NT2/D1 (cell line): ENCODE data around the gene STIM2.

Source experiments
- DNase-seq: peaks from one replicate; pipeline ENCODE4 v3.0.0-alpha.2; 2011; ENCODE audit warnings: low read depth, low spot score
- H3K27me3 ChIP-seq: 2 replicates; pipeline ENCODE4 v1.6.0; 2011; ENCODE audit warnings: mild to moderate bottlenecking; ENCODE audit not compliant: insufficient read length, insufficient read depth
- H3K36me3 ChIP-seq: 2 replicates; pipeline ENCODE4 v1.6.1; 2011; ENCODE audit warnings: mild to moderate bottlenecking, low read length, mixed read lengths; ENCODE audit not compliant: insufficient read depth, insufficient read length
- H3K4me1 ChIP-seq: 2 replicates; pipeline ENCODE4 v1.5.1; 2011; ENCODE audit not compliant: insufficient read depth, insufficient read length
- H3K4me3 ChIP-seq: 2 replicates; pipeline ENCODE4 v1.5.1; 2011; ENCODE audit warnings: low read depth; ENCODE audit not compliant: insufficient read length
- H3K9ac ChIP-seq: 2 replicates; pipeline ENCODE4 v1.6.0; 2011; ENCODE audit warnings: low read depth; ENCODE audit not compliant: insufficient read length
- H3K9me3 ChIP-seq: 2 replicates; pipeline ENCODE4 v1.5.1; 2011; ENCODE audit warnings: mild to moderate bottlenecking, low read length; ENCODE audit not compliant: insufficient read depth
- SUZ12 ChIP-seq: IDR thresholded peaks from 2 replicates; pipeline ENCODE4 v1.6.1; 2011; ENCODE audit not compliant: insufficient read length, insufficient read depth; ENCODE audit errors: extremely low read depth
- YY1 ChIP-seq: IDR thresholded peaks from 2 replicates; pipeline ENCODE4 v1.6.1; 2011; ENCODE audit not compliant: insufficient read length, insufficient read depth
- ZNF274 ChIP-seq: IDR thresholded peaks from 2 replicates; pipeline ENCODE4 v1.6.1; 2011; ENCODE audit warnings: mild to moderate bottlenecking, low read depth, low read length

STIM2 gene

DNA sequence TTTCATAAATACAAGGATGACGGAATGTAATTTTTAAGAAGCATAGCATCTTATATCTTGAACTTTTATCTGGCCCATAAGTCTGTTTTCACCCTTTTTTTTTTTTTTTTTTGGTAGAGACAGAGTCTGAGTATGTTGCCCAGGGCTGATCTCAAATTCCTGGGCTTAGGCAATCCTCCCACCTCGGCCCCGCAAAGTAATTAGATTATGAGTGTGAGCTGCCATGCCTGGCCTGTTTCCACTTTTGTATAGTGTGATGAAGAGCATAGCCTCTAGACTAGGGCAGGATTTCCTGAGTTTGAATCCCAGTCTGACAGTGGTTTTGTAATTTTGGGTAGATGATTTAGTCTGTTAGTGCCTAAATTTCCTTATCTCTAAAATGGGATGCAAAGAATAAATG is 11.0 kb downstream of the STIM2 start:
- TF ChIP-seq ZNF274, result no peak
- no peaks in the 10 kb centered on the region for H3K4me1 ChIP-seq
- H3K9me3 ChIP-seq, result no peaks in the 10 kb centered on the region
- no peak overlapping the region for H3K9ac ChIP-seq
- H3K27me3 ChIP-seq, result no peaks in the 10 kb centered on the region
- H3K36me3 ChIP-seq, result no peaks in the 10 kb centered on the region
- DNase-seq, result no peak
- no peak overlapping the region for H3K4me3 ChIP-seq

- Histone ChIP-seq H3K4me1 (no peaks in the 10 kb centered on the region), H3K9me3 (no peaks in the 10 kb centered on the region), H3K27me3 (no peaks in the 10 kb centered on the region), H3K9ac (no peak overlapping the region), H3K4me3 (no peak overlapping the region), H3K36me3 (no peaks in the 10 kb centered on the region)
- TF ChIP-seq YY1 (no peak), SUZ12 (no peak), ZNF274 (no peak)
- no peak for DNase-seq
Measured at GRCh38 chr4:26873391-26874026, 12.9 kb downstream of the STIM2 start.

- no peak for TF ChIP-seq SUZ12
- TF ChIP-seq YY1, result no peak
- no peak for TF ChIP-seq ZNF274
- Histone ChIP-seq H3K9me3 (no peaks in the 10 kb centered on the region), H3K4me1 (no peaks in the 10 kb centered on the region), H3K4me3 (no peak overlapping the region), H3K9ac (no peak overlapping the region), H3K36me3 (no peaks in the 10 kb centered on the region), H3K27me3 (no peaks in the 10 kb centered on the region)
- no peak for DNase-seq
Measured at GRCh38 chr4:26874110-26874509, 13.5 kb downstream of the STIM2 start.

DNA sequence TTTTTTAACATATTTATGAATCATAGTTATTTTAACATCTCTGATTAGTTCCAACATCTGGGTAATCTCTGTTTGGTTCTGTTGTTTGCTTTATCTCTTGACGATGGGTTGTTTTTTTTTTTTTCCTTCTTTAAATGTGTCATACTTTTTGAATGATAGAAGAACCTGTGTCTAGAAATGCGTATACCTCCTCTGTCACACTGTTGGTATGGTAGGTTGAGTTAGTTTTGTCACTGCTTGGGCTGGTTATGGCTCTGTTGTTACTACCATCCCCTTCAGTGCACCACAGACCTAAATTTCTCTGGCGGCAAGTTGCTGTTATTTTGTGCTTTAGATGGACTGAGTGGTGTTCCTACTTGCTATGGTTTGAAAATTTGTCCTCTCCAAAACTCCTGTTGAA is 16.8 kb downstream of the STIM2 start:
- no peak overlapping the region for H3K9ac ChIP-seq
- H3K4me1 ChIP-seq, result no peaks in the 10 kb centered on the region
- H3K27me3 ChIP-seq, result no peaks in the 10 kb centered on the region
- H3K4me3 ChIP-seq, result no peak overlapping the region
- H3K36me3 ChIP-seq, result no peaks in the 10 kb centered on the region
- DNase-seq, result no peak
- H3K9me3 ChIP-seq, result no peaks in the 10 kb centered on the region
- TF ChIP-seq YY1, result no peak
- no peak for TF ChIP-seq SUZ12
- TF ChIP-seq ZNF274, result no peak

DNA sequence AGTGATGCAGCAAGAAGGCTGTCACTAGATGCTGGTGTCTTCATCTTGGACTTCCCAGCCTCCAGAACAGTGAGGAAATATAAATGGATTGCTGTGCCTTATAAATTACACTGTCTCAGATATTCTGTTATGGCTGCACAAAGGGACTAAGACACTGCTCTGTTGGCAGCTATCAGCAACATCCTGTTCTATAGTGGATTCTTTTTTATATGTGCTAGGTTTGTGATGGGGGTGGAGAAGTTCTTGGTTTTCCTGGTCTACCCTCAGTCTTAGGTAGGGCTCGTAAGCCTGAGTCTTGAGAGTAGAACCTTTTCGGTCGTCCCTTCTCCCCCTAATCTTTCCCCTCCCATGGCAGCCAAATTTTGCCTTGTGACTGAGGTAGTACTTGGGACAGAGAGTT is 17.3 kb downstream of the STIM2 start:
- no peak for DNase-seq
- Histone ChIP-seq H3K36me3 (no peaks in the 10 kb centered on the region), H3K9me3 (no peaks in the 10 kb centered on the region), H3K9ac (no peak overlapping the region), H3K4me3 (no peak overlapping the region), H3K27me3 (no peaks in the 10 kb centered on the region), H3K4me1 (no peaks in the 10 kb centered on the region)
- TF ChIP-seq ZNF274 (no peak), SUZ12 (no peak), YY1 (no peak)

DNA sequence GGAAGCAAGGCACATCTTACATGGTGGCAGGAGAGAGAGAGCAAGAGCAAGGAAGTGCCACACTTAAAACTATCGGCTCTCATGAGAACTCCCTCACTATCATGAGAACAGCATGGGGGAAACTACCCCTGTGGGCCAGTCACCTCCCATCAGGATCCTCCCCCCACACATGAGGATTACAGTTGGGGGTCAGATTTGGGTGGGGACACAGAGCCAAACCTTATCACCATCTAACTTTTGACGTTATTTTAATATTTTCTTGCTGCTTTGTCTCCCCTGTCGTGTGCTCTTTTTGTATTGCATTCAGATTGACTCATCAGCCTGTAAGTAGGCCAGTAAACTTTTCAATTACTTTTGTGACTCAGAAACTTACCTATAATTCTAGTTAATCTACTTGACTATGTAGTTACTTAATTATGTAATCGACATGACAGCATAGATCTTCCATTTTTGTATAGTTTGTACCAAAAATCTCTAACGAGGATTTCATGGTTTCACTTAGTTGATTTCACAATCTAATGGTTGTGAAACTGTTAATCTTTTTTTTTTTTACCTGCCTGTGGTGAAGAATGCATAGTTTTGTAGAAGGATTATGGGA is 18.3 kb downstream of the STIM2 start:
- H3K9ac ChIP-seq, result no peak overlapping the region
- H3K36me3 ChIP-seq, result no peaks in the 10 kb centered on the region
- H3K4me1 ChIP-seq, result no peaks in the 10 kb centered on the region
- no peaks in the 10 kb centered on the region for H3K9me3 ChIP-seq
- TF ChIP-seq ZNF274, result no peak
- TF ChIP-seq YY1, result no peak
- no peak for TF ChIP-seq SUZ12
- H3K27me3 ChIP-seq, result no peaks in the 10 kb centered on the region
- DNase-seq, result no peak
- no peak overlapping the region for H3K4me3 ChIP-seq

DNA sequence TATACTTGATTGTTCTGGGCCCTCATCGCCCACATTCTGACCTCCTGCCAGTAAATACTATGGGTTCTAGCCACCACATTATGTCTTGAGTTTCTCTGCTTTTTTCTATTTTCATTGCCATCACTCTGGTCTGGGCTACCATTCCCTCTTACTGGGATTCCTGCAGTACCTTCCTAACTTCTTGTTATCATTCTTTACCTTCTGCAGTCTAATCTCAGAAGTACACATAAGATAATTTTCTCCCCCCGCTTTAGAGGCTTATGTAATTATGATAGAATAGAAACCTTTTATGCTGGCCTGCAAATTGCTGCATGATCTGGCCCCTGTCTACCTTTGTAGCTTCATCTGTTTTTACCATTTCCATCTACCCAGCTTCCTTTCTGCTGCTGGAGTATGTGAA is 19.2 kb downstream of the STIM2 start:
- DNase-seq, result no peak
- TF ChIP-seq YY1, result no peak
- TF ChIP-seq ZNF274, result no peak
- no peak for TF ChIP-seq SUZ12
- H3K4me3 ChIP-seq, result no peak overlapping the region
- H3K9me3 ChIP-seq, result no peaks in the 10 kb centered on the region
- no peaks in the 10 kb centered on the region for H3K4me1 ChIP-seq
- no peak overlapping the region for H3K9ac ChIP-seq
- no peaks in the 10 kb centered on the region for H3K27me3 ChIP-seq
- no peaks in the 10 kb centered on the region for H3K36me3 ChIP-seq
